Stimulated activated CD4-positive, alpha-beta T cell treated with anti-CD3 and anti-CD28 coated beads, Interleukin-15, amount 100 ng/mL, for 48 hours (primary cell): ENCODE data around the gene ACOT8.
"Not testable (repeated sequence)": the region's sequence is repeated elsewhere in the genome, so short reads cannot be mapped to it uniquely, and the experiment has no call there.

Experiments used
- DNase-seq, 2 donors: peaks; one replicate each; pipeline ENCODE4 v3.0.0-alpha.2; 2020; ENCODE audit warnings: low read depth in 2 of 2

The ACOT8 gene

GRCh38 chr20:45853484-45853883 lies 3.7 kb downstream of the ACOT8 start:
- no peak for DNase-seq

- no peak for DNase-seq
Measured at GRCh38 chr20:45852326-45852725, 4.9 kb downstream of the ACOT8 start.

GRCh38 chr20:45851501-45851900 lies 5.7 kb downstream of the ACOT8 start:
- no peak for DNase-seq

- DNase-seq, result no peak
Measured at GRCh38 chr20:45850926-45851325, 6.3 kb downstream of the ACOT8 start.

- DNase-seq, result no peak
Measured at GRCh38 chr20:45850238-45850637, 7.0 kb downstream of the ACOT8 start.

GRCh38 chr20:45848969-45849582 lies 8.1 kb downstream of the ACOT8 start:
- DNase-seq, result no peak

DNA sequence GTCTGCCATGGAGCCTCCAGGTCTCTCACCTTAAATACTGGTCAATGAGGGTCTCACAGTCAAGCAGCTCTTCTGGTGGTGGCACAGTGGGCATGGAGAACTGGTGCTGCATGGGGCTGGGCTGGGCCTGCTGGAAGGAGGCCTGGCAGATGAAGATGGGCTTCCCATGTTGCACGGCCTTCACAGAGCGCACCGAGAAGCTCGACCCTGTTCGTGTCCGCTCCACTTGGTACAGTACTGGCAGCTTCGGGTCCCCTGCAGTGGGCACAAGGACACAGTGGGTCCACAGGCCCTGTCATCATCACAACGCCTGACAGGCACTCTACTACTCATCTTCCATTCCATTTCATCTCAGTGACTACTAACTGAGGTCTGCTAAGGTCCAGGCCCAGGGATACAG lies 8.8 kb downstream of the ACOT8 start:
- no peak for DNase-seq

DNA sequence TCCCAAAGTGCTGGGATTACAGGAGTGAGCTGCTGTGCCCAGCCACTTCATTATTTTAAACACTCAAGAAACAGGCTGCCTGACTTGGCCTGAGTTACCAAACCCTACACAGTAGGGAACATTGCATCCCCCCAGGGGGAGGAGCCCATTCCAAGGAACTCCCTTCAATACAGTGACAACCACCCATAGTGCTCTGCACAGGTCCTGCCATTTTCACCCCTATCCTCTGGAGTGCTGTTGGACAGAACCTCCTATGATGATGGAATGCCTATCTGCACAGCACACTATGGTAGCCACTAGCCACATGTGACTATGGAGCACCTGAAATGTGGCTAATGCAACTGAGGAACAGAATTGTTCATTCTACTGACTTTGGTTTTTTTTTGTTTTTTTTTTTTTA lies 11.7 kb downstream of the ACOT8 start:
- DNase-seq, result no peak

DNA sequence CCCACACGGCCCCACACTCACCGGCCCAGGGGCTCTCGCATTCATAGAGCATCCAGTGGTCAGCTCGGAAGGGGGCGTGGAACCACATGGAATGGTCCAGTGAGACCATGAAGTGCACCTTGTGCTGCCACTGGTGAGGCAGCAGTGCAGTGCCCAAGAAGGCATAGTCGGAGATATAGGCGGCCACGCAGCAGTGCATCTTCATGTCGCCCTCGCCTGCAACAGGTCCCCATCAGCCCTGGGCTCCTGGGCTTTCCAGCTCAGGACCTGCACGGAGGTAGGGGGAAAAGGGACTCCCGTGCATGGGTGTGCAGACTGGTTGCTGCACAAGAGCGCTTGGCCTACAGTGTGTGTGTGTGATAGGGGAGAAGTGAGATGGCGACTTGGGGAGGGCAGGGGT lies 13.7 kb downstream of the ACOT8 start:
- DNase-seq, result no peak

GRCh38 chr20:45842169-45842812 lies 14.9 kb downstream of the ACOT8 start:
- DNase-seq, result no peak

GRCh38 chr20:45841407-45842129 lies 15.6 kb downstream of the ACOT8 start:
- DNase-seq, result no peak

GRCh38 chr20:45840700-45841198 lies 16.4 kb downstream of the ACOT8 start:
- DNase-seq, result no peak

DNA sequence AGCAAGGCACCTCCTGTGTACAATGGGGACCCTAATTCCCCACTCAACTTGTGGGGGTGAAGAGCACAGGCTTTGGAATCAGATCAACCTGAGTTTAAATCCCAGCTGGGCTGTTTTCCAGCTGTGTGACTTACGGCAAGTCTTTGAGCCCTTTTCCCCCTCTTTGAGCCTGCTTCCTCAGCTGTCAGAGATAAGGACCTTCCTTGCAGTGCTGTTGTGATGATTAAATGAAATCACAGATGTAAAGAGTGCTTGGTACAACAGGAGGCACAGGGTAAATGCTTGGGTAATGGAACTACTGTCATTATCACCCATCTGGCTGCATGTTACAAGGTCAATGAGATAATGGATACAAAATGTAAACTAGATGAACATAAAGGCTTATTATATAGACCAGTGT lies 20.4 kb downstream of the ACOT8 start:
- no peak for DNase-seq

GRCh38 chr20:45835825-45836224 lies 21.4 kb downstream of the ACOT8 start:
- DNase-seq, result no peak

- DNase-seq, result no peak
Measured at GRCh38 chr20:45835329-45835765, 21.8 kb downstream of the ACOT8 start.

- DNase-seq, result no peak
Measured at GRCh38 chr20:45834797-45835161, 22.4 kb downstream of the ACOT8 start.

- DNase-seq, result peak in 1 of 2 donors; percentile 28
Measured at GRCh38 chr20:45833883-45834796, 23.1 kb downstream of the ACOT8 start.

DNA sequence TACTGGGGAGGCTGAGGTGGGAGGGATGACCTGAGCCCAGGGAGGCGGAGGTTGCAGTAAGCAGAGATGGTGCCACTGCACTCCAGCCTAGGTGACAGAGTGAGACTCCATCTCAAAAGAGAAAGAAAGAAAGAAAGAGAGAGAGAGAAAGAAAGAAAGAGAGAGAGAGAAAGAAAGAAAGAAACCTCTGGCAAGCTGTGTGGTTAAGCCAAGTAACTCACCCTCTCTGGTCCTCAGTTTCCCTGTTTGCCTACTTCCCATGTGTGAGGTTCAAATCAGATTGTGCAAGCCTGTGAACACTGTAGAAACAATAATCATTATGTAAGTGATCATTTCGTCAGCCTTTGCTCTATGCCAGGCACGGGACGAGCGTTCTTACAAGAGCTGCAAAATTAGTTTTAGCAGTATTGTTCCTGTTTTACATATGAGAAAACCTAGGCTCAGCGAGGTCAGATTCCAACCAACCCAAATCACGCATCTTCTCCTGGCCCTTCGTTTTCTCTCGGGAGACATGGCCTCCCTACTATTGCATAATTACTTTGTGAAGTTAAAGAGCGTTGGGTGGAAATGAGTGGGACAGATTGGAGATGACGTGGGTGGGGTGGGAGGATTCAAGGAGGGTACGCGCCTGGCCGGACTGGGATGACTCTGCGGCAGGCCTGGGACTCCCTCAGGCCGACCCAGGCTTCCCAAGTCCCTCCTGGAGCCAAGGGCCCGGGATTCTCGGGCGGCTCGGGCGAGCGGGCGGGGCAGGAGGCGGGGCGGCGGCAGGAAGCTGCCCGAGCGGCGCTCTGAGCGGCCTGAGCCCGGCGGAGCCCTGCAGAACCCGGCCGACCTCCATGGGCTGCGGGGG lies 23.9 kb downstream of the ACOT8 start, which contains the start of gene SNX21:
TSS of gene SNX21 (plus strand) at position 770 of the 853 bp plus-strand sequence. CDS start 121 bp downstream, outside the sequence.
- no peak for DNase-seq

GRCh38 chr20:45832619-45833018 lies 24.6 kb downstream of the ACOT8 start:
- DNase-seq, result no peak

- not testable (repeated sequence) for DNase-seq
Measured at GRCh38 chr20:45829673-45830106, 27.5 kb downstream of the ACOT8 start.

DNA sequence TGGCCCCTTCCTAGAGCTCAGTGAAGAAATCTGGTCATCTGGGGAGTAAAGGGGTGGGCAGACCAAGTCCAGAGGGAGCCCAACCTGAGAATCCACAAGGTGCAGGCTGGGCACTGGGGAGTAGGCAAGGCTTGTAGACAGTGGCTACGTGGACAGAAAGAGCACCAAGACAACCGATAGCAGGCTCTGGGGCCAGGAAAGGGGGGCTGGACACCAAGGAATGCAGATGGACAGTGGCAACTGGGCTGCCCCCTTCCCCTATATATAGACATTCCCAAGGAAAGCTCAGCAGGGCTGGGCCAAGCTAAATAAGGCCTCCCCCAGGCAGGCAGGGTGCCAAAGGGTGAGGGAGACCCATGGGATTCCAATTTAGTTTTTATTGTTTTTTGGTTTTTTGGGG lies 28.6 kb downstream of the ACOT8 start:
- no peak for DNase-seq
